Mesenchymal stem cell (in vitro differentiated cells and primary cell): ENCODE data around the gene CSGALNACT2.

Experiments
- DNase-seq: peaks from one replicate; pipeline ENCODE4 v3.0.0-alpha.2; 2013
- H2AFZ ChIP-seq: one replicate; pipeline ENCODE4 v1.6.1; 2013; ENCODE audit warnings: low read depth, mild to moderate bottlenecking, control low read depth, inconsistent platforms, low read length, moderate library complexity
- H2AK5ac ChIP-seq: 2 replicates; pipeline ENCODE4 v1.6.1; 2013; ENCODE audit warnings: low read length, moderate library complexity, mild to moderate bottlenecking, inconsistent platforms; ENCODE audit not compliant: severe bottlenecking
- H2BK120ac ChIP-seq: one replicate; pipeline ENCODE4 v1.6.1; 2013; ENCODE audit warnings: low read depth, mild to moderate bottlenecking, inconsistent platforms, low read length, moderate library complexity
- H2BK12ac ChIP-seq, 2 experiments: one replicate each; pipeline ENCODE4 v1.6.1; 2013; ENCODE audit warnings: inconsistent platforms in 2 of 2, low read length in 2 of 2, mild to moderate bottlenecking in 2 of 2, moderate library complexity in 2 of 2, control low read depth in 1 of 2
- H2BK15ac ChIP-seq: one replicate; pipeline ENCODE4 v1.6.1; 2013; ENCODE audit warnings: mild to moderate bottlenecking, low read depth, inconsistent platforms; ENCODE audit not compliant: poor library complexity, severe bottlenecking
- H2BK5ac ChIP-seq: 2 replicates; pipeline ENCODE4 v1.6.1; 2013; ENCODE audit warnings: low read depth, mild to moderate bottlenecking, low read length, control low read depth, inconsistent platforms; ENCODE audit not compliant: poor library complexity, severe bottlenecking
- H3K14ac ChIP-seq, 2 experiments: one replicate each; pipeline ENCODE4 v1.6.1; 2013; ENCODE audit warnings: inconsistent platforms in 2 of 2, low read length in 2 of 2, control low read depth in 1 of 2, mild to moderate bottlenecking in 1 of 2, moderate library complexity in 1 of 2
- H3K18ac ChIP-seq, 2 experiments: one replicate each; pipeline ENCODE4 v1.6.1; 2013; ENCODE audit warnings: inconsistent platforms in 2 of 2, low read length in 2 of 2, control low read depth in 1 of 2, low read depth in 1 of 2, mild to moderate bottlenecking in 1 of 2
- H3K23ac ChIP-seq, 2 experiments: one replicate each; pipeline ENCODE4 v1.6.1; 2013; ENCODE audit warnings: inconsistent platforms in 2 of 2, low read length in 2 of 2, mild to moderate bottlenecking in 2 of 2, moderate library complexity in 2 of 2, control low read depth in 1 of 2
- H3K27ac ChIP-seq: 2 replicates; pipeline ENCODE4 v1.5.1; 2013; ENCODE audit warnings: mild to moderate bottlenecking, moderate library complexity, low read length, control low read depth, inconsistent platforms; ENCODE audit not compliant: poor library complexity, severe bottlenecking
- H3K27me3 ChIP-seq, 2 experiments: 2 replicates each; pipeline versions ENCODE4 v1.6.1 to v1.7.0; 2013; ENCODE audit warnings: low read length in 2 of 2, mild to moderate bottlenecking in 2 of 2, moderate library complexity in 2 of 2, control low read depth in 1 of 2, inconsistent platforms in 1 of 2; ENCODE audit not compliant: control insufficient read depth in 1 of 2, insufficient read depth in 1 of 2
- H3K36me3 ChIP-seq, 2 experiments: 2 replicates each; pipeline versions ENCODE4 v1.6.1 to v1.7.0; 2013; ENCODE audit warnings: low read length in 2 of 2, control low read depth in 1 of 2, inconsistent platforms in 1 of 2, low read depth in 1 of 2, mild to moderate bottlenecking in 1 of 2; ENCODE audit not compliant: insufficient read depth in 2 of 2, control insufficient read depth in 1 of 2
- H3K4ac ChIP-seq, 2 experiments: one replicate each; pipeline ENCODE4 v1.6.1; 2013; ENCODE audit warnings: inconsistent platforms in 2 of 2, low read length in 2 of 2, mild to moderate bottlenecking in 2 of 2, moderate library complexity in 2 of 2, control low read depth in 1 of 2, low read depth in 1 of 2
- H3K4me1 ChIP-seq: 2 replicates; pipeline ENCODE4 v1.6.1; 2013; ENCODE audit warnings: low read depth, low read length, control low read depth; ENCODE audit not compliant: control insufficient read depth, insufficient read depth
- H3K4me2 ChIP-seq: 2 replicates; pipeline ENCODE4 v1.6.1; 2013; ENCODE audit warnings: low read length, mild to moderate bottlenecking, inconsistent platforms; ENCODE audit not compliant: poor library complexity, severe bottlenecking
- H3K4me3 ChIP-seq, 2 experiments: 2 replicates each; pipeline versions ENCODE4 v1.5.1 to v1.7.0; 2013; ENCODE audit warnings: low read length in 2 of 2, mild to moderate bottlenecking in 2 of 2, control low read depth in 1 of 2, low read depth in 1 of 2; ENCODE audit not compliant: insufficient read depth in 1 of 2
- H3K79me1 ChIP-seq: replicated peaks from 2 replicates; pipeline ENCODE4 v1.6.1; 2013; ENCODE audit warnings: mild to moderate bottlenecking, control low read depth, low read length, inconsistent platforms; ENCODE audit not compliant: poor library complexity, severe bottlenecking
- H3K9ac ChIP-seq: 2 replicates; pipeline ENCODE4 v1.7.0; 2013; ENCODE audit warnings: mild to moderate bottlenecking, low read length, moderate library complexity
- H3K9me3 ChIP-seq: 2 replicates; pipeline ENCODE4 v1.7.0; 2013; ENCODE audit warnings: mild to moderate bottlenecking, low read length; ENCODE audit not compliant: control insufficient read depth
- H4K8ac ChIP-seq: one replicate; pipeline ENCODE4 v1.6.1; 2013; ENCODE audit warnings: inconsistent platforms, mild to moderate bottlenecking, low read length, moderate library complexity
- H4K91ac ChIP-seq: one replicate; pipeline ENCODE4 v1.6.1; 2013; ENCODE audit warnings: mild to moderate bottlenecking, low read length, inconsistent platforms
- WGBS: methylation state at CpG from one replicate; pipeline ENCODE4 v1.1.7; 2013; ENCODE audit warnings: mixed read lengths; 5-methylcytosine and 5-hydroxymethylcytosine counted together

Gene CSGALNACT2

DNA sequence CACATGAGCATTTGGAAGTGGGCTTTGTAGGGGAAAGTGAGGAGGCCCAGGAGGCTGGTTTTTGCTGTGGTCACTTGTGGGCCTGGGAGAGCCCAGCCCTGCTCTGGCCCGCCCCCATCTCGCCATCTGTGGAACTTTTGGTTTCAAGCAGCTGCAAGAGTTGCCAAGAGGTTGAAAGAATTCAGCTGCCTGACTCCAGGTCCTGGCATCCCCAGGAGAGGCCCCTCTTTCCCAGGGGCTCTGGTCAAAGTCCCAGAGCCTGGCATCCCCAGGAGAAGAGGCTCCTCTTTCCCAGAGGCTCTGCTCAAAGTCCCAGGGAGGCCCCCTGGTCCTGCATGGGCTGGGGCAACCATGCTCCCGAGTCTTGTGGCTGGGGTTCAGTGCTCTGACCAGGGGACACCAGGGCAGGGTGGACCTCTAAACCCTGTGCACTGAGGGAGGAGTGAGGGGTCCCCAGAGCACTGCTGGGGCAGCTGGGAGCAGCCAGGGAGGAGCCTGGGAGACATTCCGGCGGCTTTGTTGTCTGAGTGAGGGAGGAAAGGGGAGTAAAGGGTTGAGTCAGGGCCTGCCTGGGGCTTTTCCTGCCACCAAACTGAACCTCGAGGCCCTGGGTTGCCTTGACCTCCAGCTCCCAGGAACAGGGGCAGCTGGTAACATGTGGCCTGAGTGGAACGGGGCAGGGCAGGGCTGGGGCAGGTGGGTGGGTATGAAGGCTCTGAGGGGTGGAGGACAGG is 27.7 kb upstream of the CSGALNACT2 start:
- peak overlapping the region in 1 of 2 experiments; percentile 52 for H3K18ac ChIP-seq
- H2AFZ ChIP-seq = no peak overlapping the region
- H3K4me1 ChIP-seq = peaks cover 10% of the 10 kb centered on the region

DNA sequence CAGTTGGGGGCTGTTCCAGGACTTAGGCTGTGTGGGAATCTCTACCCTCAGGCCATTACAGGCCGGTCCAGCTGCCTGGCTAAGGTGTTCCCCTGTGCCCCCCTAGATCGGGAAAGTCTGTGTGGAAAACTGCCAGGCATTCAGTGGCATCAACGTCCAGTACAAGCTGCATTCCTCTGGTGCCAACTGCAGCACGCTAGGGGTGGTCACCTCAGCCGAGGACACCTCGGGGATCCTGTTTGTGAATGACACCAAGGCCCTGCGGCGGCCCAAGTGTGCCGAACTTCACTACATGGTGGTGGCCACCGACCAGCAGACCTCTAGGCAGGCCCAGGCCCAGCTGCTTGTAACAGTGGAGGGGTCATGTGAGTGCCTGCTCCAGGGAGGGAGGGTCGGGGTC is 27.1 kb upstream of the CSGALNACT2 start:
- Histone ChIP-seq H3K36me3 (no peaks in the 10 kb centered on the region), H2BK15ac (peak overlapping the region; percentile 65), H2BK5ac (no peak overlapping the region), H3K4me2 (no peak overlapping the region), H2BK12ac (no peak overlapping the region), H3K27ac (no peak overlapping the region), H2AFZ (no peak overlapping the region), H3K4ac (no peak overlapping the region), H4K8ac (no peak overlapping the region), H3K18ac (no peak overlapping the region), H3K4me1 (peaks cover 6% of the 10 kb centered on the region), H2AK5ac (no peak overlapping the region), H3K23ac (no peak overlapping the region), H4K91ac (peak overlapping the region; percentile 59), H3K9ac (no peak overlapping the region), H3K4me3 (no peak overlapping the region), H3K79me1 (no peaks in the 10 kb centered on the region), H3K9me3 (no peaks in the 10 kb centered on the region), H3K14ac (no peak overlapping the region), H2BK120ac (no peak overlapping the region), H3K27me3 (peaks cover 0 to 12% of the 10 kb centered on the region in 2 experiments)
- DNase-seq = no peak
- 91% methylated on average over 11 of the region's 11 CpGs for WGBS

More for the DNA sequence above, 27.7 kb upstream of the CSGALNACT2 start:
- peak overlapping the region; percentile 51 for H4K8ac ChIP-seq
- DNase-seq = peak; percentile 40
- no peak overlapping the region for H3K23ac ChIP-seq
- no peaks in the 10 kb centered on the region for H3K36me3 ChIP-seq
- H2BK120ac ChIP-seq = peak overlapping the region; percentile 52
- no peaks in the 10 kb centered on the region for H3K9me3 ChIP-seq
- H3K27me3 ChIP-seq = peaks cover 0 to 12% of the 10 kb centered on the region in 2 experiments
- H2BK12ac ChIP-seq = no peak overlapping the region
- no peak overlapping the region for H3K4me2 ChIP-seq
- H4K91ac ChIP-seq = peak overlapping the region; percentile 0
- H3K4ac ChIP-seq = no peak overlapping the region
- H3K27ac ChIP-seq = no peak overlapping the region
- no peak overlapping the region for H3K4me3 ChIP-seq
- WGBS = 84% methylated on average over 7 of the region's 7 CpGs
- H3K79me1 ChIP-seq = no peaks in the 10 kb centered on the region
- no peak overlapping the region for H3K14ac ChIP-seq
- H3K9ac ChIP-seq = no peak overlapping the region
- no peak overlapping the region for H2AK5ac ChIP-seq
- peak overlapping the region; percentile 65 for H2BK15ac ChIP-seq
- H2BK5ac ChIP-seq = no peak overlapping the region

DNA sequence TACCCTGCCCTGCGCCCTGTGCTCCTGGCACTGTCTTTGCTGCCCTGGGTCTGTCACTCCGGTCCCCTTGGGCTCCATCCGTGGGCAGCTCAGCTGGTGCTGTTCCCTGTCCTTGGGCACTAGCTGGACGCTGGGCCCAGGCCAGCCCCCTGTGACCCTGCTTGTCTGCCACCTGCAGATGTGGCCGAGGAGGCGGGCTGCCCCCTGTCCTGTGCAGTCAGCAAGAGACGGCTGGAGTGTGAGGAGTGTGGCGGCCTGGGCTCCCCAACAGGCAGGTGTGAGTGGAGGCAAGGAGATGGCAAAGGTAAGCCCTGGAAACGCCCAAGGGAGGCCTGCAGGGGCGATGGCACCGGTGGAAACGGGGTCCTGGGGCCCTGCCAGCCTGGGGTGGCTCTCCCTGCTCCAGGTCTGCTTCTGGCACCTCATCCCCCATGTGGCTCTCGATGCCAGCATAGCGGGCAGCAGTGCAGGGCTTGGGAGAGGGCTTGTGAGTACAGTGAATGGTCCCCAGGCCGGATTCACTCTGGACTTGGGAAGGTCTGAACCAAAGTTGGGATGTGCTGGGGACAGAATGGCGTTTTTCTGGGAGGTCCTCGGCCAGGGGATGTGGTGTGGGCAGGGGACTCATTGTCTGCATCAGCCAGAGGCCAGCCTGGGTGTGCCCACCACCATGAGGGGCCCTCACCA is 26.2 kb upstream of the CSGALNACT2 start:
- Histone ChIP-seq H3K36me3 (no peaks in the 10 kb centered on the region), H2AK5ac (no peak overlapping the region), H3K14ac (no peak overlapping the region), H3K4me3 (no peak overlapping the region), H2BK15ac (no peak overlapping the region), H2BK5ac (no peak overlapping the region), H3K27ac (no peak overlapping the region), H2BK12ac (peak overlapping the region in 1 of 2 experiments; percentile 11), H3K9me3 (no peaks in the 10 kb centered on the region), H3K4me2 (no peak overlapping the region), H3K4ac (no peak overlapping the region), H3K9ac (no peak overlapping the region), H3K4me1 (peaks cover 6% of the 10 kb centered on the region), H3K18ac (no peak overlapping the region), H3K23ac (no peak overlapping the region), H2BK120ac (no peak overlapping the region), H3K79me1 (no peaks in the 10 kb centered on the region), H4K8ac (no peak overlapping the region), H3K27me3 (peaks cover 0 to 12% of the 10 kb centered on the region in 2 experiments), H4K91ac (no peak overlapping the region), H2AFZ (no peak overlapping the region)
- WGBS = 88% methylated on average over 17 of the region's 17 CpGs
- DNase-seq = no peak

- no peak for DNase-seq
- H3K18ac ChIP-seq = no peak overlapping the region
- no peak overlapping the region for H3K4me2 ChIP-seq
- no peak overlapping the region for H2BK15ac ChIP-seq
- no peak overlapping the region for H3K27ac ChIP-seq
- no peak overlapping the region for H2AFZ ChIP-seq
- no peaks in the 10 kb centered on the region for H3K9me3 ChIP-seq
- no peak overlapping the region for H3K4me3 ChIP-seq
- no peak overlapping the region for H3K9ac ChIP-seq
- H4K91ac ChIP-seq = no peak overlapping the region
- no peaks in the 10 kb centered on the region for H3K79me1 ChIP-seq
- H3K27me3 ChIP-seq = peaks cover 0 to 15% of the 10 kb centered on the region in 2 experiments
- H3K4ac ChIP-seq = no peak overlapping the region
- no peak overlapping the region for H2BK5ac ChIP-seq
- H3K4me1 ChIP-seq = peaks cover 6% of the 10 kb centered on the region
- WGBS = 97% methylated on average over 7 of the region's 7 CpGs
- H4K8ac ChIP-seq = no peak overlapping the region
- H3K14ac ChIP-seq = no peak overlapping the region
- no peak overlapping the region for H2BK120ac ChIP-seq
- H3K36me3 ChIP-seq = no peaks in the 10 kb centered on the region
- H3K23ac ChIP-seq = no peak overlapping the region
- no peak overlapping the region for H2AK5ac ChIP-seq
- peak overlapping the region in 1 of 2 experiments; percentile 11 for H2BK12ac ChIP-seq
Observed at GRCh38 chr10:43112608-43112961, 25.7 kb upstream of the CSGALNACT2 start.
